Suprapubic skin (tissue), 4 donors: Measurements from ENCODE around the gene ARSK. TPM values are rescaled to one million over a fixed set of nuclear protein-coding genes. Genes with fewer than 3 reads are reported as not detected.

Experiments
- DNase-seq, 2 donors: peaks; one replicate each; pipeline ENCODE4 v3.0.0-alpha.2; 2019; ENCODE audit warnings: low spot score in 2 of 2
- H3K27ac ChIP-seq: fragments of 200-600 bp; sonication (generic); one replicate; pipeline ENCODE4 v1.5.1; 2019
- H3K27me3 ChIP-seq: fragments of 200-600 bp; sonication (generic); one replicate; pipeline ENCODE4 v1.5.1; 2019
- H3K36me3 ChIP-seq: fragments of 200-600 bp; sonication (generic); one replicate; pipeline ENCODE4 v1.5.1; 2019
- H3K4me1 ChIP-seq: fragments of 200-600 bp; sonication (generic); one replicate; pipeline ENCODE4 v1.5.1; 2019
- H3K4me3 ChIP-seq: fragments of 200-600 bp; sonication (generic); one replicate; pipeline ENCODE4 v1.5.1; 2019; ENCODE audit warnings: mild to moderate bottlenecking
- H3K9me3 ChIP-seq: fragments of 200-600 bp; sonication (generic); one replicate; pipeline ENCODE4 v1.5.1; 2019
- EP300 ChIP-seq: sonication (generic); formaldehyde crosslinking; IDR thresholded peaks from one replicate; pipeline ENCODE4 v1.6.1; 2017; ENCODE audit warnings: antibody characterized with exemption
- POLR2A ChIP-seq, 2 donors: fragments of 450-650 bp; IDR thresholded peaks; one replicate each; pipeline ENCODE4 v1.6.1; 2017; ENCODE audit warnings: antibody characterized with exemption in 2 of 2, mild to moderate bottlenecking in 2 of 2, moderate library complexity in 2 of 2
- POLR2AphosphoS5 ChIP-seq, 3 donors: sonication (generic); formaldehyde crosslinking; IDR thresholded peaks; one replicate each; pipeline ENCODE4 v1.6.1; 2017; ENCODE audit warnings: antibody characterized with exemption in 3 of 3
- WGBS: methylation state at CpG from one replicate; pipeline ENCODE4 v1.1.5; 2018; 5-methylcytosine and 5-hydroxymethylcytosine counted together
- total RNA-seq, 4 donors: library from RNA; depleted of rRNA; stranded (reverse); fragments of >200 nt; gene quantifications; one replicate each; pipeline ENCODE4 v1.1.0, GENCODE V29; 2016
- TF ChIP-seq, protein P1 (sequence below), 2 donors: fragments of 200-600 bp in 1 of 2; fragments of 450-650 bp in 1 of 2; sonication (generic) in 1 of 2; IDR thresholded peaks; one replicate each; pipeline ENCODE4 v1.5.1; 2016 to 2019; ENCODE audit warnings: antibody characterized with exemption in 2 of 2, mild to moderate bottlenecking in 1 of 2, moderate library complexity in 1 of 2

Gene ARSK
- total RNA-seq, 4 donors from 2014 or later: 5.4 to 10.6 (median 8.1) TPM

DNA sequence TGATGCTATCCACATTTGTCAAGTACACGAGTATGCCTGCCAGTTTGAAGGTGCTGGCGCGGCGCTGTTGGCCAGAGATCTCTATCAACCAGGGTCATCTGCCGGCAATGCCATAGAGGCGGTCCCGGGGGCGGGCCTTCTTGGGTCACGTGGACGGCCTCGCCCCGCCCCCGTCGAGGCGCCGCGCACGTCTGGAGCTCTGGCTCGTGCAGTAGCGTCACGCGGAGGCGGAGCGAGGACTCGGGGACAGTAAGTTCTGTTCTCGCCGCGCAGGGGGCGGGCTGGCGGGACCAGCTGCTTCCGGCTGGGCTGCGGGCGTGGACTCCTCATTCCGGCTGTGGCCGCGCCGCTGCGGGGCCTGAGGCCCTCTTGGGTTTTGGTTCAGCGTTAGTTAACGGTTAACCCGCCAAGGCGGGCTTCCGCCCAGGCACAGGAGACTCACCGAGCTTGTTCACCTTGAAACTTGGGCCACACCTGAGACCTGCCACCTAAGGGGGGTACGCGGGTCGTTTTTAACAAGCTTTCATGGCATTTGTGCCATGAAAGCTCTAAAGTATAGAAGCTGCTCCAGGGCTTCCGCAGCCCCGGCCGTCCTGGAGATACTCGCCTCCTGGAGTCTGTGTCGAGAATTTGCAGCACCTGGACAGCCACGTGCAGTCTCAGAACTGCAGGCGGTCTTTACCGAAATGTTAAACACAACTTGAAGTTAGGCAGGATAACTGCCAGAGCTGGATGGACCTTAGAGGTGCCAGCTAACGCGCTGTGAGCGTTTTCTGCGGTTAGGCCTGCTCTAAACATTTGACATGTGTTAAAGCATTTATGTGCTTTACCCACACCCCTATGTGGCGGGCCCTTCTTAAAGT lies 91.9 kb downstream of the ARSK start, which contains the start of gene RFESD:
RFESD (plus strand) TSS at position 209 of the 863 bp plus-strand sequence. CDS start 5,495 bp downstream, outside the sequence.
- Histone ChIP-seq H3K4me1 (peaks cover 54% of the 10 kb centered on the region), H3K4me3 (peak within 1 kb of the TSS; percentile 54), H3K27ac (peak within 1 kb of the TSS; percentile 97), H3K36me3 (no peaks in the 10 kb centered on the region), H3K9me3 (no peaks in the 10 kb centered on the region), H3K27me3 (no peaks in the 10 kb centered on the region)
- TF ChIP-seq POLR2AphosphoS5 (IDR thresholded peaks at IDR 0.05) (peak; percentile 45 to 99 (median 95)), EP300 (peak; percentile 99), POLR2A (IDR thresholded peaks at IDR 0.05) (peak in 1 of 2 donors; percentile 91)
- TF ChIP-seq, protein P1, sequence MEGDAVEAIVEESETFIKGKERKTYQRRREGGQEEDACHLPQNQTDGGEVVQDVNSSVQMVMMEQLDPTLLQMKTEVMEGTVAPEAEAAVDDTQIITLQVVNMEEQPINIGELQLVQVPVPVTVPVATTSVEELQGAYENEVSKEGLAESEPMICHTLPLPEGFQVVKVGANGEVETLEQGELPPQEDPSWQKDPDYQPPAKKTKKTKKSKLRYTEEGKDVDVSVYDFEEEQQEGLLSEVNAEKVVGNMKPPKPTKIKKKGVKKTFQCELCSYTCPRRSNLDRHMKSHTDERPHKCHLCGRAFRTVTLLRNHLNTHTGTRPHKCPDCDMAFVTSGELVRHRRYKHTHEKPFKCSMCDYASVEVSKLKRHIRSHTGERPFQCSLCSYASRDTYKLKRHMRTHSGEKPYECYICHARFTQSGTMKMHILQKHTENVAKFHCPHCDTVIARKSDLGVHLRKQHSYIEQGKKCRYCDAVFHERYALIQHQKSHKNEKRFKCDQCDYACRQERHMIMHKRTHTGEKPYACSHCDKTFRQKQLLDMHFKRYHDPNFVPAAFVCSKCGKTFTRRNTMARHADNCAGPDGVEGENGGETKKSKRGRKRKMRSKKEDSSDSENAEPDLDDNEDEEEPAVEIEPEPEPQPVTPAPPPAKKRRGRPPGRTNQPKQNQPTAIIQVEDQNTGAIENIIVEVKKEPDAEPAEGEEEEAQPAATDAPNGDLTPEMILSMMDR (IDR thresholded peaks at IDR 0.05): no peak
- peak; percentile 99 to 100 for DNase-seq
- WGBS: 2% methylated on average over 20 of the region's 60 CpGs

DNA sequence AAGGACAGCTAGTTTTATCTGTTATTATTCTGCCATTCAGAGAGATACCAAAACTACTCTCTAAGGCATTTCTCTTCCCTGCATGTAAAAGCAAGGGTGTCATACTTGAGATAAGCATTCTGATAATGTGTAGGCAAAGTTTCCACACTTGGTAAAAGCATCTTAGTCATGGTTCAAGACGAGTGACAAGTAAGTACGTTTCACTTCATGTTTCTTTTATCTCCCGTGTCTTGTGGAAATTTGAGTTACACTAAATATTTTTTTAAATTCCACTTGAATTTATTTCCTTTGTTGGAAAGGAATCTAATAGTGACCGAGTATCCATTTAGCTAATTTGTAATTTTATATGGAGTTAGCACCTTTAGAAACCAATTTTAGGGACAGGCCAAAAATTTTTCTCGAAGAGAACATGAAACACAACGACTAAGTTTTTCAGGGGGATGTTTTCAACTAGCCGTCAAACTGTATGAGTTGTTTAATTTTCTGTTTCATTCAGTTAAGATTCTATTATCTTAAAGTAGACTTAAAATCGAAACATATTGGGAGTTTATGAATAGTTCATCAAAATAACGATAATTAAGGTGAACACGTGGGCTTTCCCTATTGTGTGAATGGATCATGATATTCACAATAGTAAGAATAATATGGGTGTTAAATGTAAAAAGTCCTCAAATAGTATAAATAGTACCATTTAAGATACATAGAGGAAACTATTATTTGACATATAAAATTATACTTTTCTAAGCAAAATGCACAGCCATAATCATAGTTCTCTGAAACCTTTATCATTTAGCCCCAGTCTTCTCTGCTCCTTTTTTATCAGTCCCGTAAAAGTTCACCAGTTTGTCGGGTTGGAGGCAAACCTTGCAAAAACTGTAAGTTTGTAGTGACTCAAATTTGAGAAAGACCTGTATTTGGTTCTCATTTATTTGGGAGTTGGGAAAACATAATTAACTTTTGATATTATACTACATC lies 93.3 kb downstream of the ARSK start:
- TF ChIP-seq EP300 (no peak), POLR2AphosphoS5 (IDR thresholded peaks at IDR 0.05) (no peak), POLR2A (IDR thresholded peaks at IDR 0.05) (no peak)
- TF ChIP-seq, protein P1 (IDR thresholded peaks at IDR 0.05): no peak
- H3K4me3 ChIP-seq: no peak overlapping the region

DNA sequence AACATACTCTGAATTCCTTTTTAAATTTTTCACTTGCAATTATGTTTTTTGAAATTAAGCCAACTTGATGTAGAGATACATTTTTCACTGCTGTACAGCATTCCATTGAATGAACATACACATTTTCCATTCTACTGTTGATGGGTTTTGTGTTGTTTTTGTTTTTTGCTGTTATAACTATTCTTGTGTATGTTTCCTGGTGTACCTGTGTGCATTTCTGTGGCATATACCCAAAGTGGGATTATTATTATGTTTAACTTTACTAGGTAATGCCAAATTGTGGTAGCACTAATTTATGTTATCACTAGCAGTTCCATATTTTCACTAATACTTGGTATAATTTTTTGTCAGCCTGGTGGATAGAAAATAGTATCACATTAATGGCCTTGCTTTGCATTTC lies 94.4 kb downstream of the ARSK start:
- no peak for DNase-seq
- Histone ChIP-seq H3K27ac (no peak overlapping the region), H3K4me1 (peaks cover 40% of the 10 kb centered on the region), H3K27me3 (no peaks in the 10 kb centered on the region), H3K36me3 (no peaks in the 10 kb centered on the region), H3K9me3 (no peaks in the 10 kb centered on the region), H3K4me3 (no peak overlapping the region)
- TF ChIP-seq EP300: no peak
- TF ChIP-seq, protein P1 (IDR thresholded peaks at IDR 0.05): no peak
- no peak for TF ChIP-seq POLR2AphosphoS5 (IDR thresholded peaks at IDR 0.05)
- TF ChIP-seq POLR2A (IDR thresholded peaks at IDR 0.05): no peak

More for the DNA sequence above, 93.3 kb downstream of the ARSK start:
- DNase-seq: no peak
- WGBS: 77% methylated on average over 12 of the region's 12 CpGs
- H3K4me1 ChIP-seq: peaks cover 44% of the 10 kb centered on the region
- H3K9me3 ChIP-seq: no peaks in the 10 kb centered on the region
- H3K27ac ChIP-seq: peak overlapping the region; percentile 97
- H3K36me3 ChIP-seq: no peaks in the 10 kb centered on the region
- no peaks in the 10 kb centered on the region for H3K27me3 ChIP-seq

DNA sequence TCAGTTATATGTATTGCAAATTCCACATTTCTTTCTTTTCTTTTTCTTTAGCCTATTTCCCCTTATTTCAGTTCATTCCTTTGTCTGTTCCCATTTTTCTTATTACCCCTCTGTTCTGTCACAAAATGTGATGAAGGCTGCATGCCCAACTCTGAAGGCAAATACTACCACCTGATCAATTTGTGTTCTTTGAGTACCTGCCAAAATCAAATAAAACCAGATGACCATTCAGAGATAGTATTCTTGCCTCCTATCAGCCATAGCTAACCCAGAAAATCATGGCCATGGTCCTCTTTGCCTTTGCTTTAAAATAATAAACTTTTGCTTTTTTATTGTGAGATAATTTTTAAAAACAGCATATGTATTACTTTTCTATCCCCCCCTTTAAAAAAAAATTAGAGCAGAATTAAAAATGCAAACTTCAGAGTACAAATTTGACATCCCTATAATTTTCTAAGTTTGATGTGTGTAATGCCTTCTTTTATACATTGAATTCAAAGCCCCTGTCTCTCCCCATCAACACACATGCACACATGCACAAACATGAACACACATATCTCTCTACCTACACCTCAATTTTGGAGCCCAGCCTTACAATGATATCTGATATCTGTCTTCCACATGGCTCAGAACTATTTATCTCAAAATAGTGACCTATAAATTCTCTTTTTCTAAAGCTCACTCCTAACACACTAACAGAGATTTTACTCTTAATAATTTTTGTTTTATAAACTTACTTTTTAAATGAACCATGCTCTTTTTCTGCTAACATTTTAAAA lies 95.1 kb downstream of the ARSK start:
- no peak for DNase-seq
- no peak overlapping the region for H3K27ac ChIP-seq
- TF ChIP-seq POLR2AphosphoS5 (IDR thresholded peaks at IDR 0.05) (no peak), POLR2A (IDR thresholded peaks at IDR 0.05) (no peak), EP300 (no peak)
- TF ChIP-seq, protein P1 (IDR thresholded peaks at IDR 0.05): no peak

More for the DNA sequence above, 95.1 kb downstream of the ARSK start:
- H3K4me3 ChIP-seq: no peak overlapping the region
- no peaks in the 10 kb centered on the region for H3K9me3 ChIP-seq
- H3K27me3 ChIP-seq: no peaks in the 10 kb centered on the region
- H3K36me3 ChIP-seq: no peaks in the 10 kb centered on the region
- H3K4me1 ChIP-seq: peaks cover 33% of the 10 kb centered on the region
